HG03095 (cell line): ENCODE data around the gene ERCC5.

Experiments used
- ATAC-seq: cut with Tn5 transposase; IDR thresholded peaks from one replicate; pipeline ENCODE4 v1.9.1; 2021; ENCODE audit warnings: moderate library complexity; ENCODE audit not compliant: unreplicated experiment

ERCC5 gene

GRCh38 chr13:102845630-102846260 is at the start of gene ERCC5:
Gene ERCC5, plus strand, starts transcription at chr13:102846032. Its CDS starts 235 bp downstream, at chr13:102846267.
- peak; percentile 85 for ATAC-seq

GRCh38 chr13:102798581-102799425 is 47.0 kb upstream of the ERCC5 start, which contains the start of the genes BIVM and POGLUT2:
Gene BIVM, plus strand, starts transcription at chr13:102799119. Its CDS starts 8,149 bp downstream, at chr13:102807268.
Gene POGLUT2, minus strand, starts transcription at chr13:102798976. Its CDS starts 306 bp downstream, at chr13:102798670.
- peak; percentile 81 for ATAC-seq

- peak; percentile 2 for ATAC-seq
Observed at GRCh38 chr13:102799426-102800144, 46.2 kb upstream of the ERCC5 start.

- peak; percentile 72 for ATAC-seq
Observed at GRCh38 chr13:102800145-102801041, 45.4 kb upstream of the ERCC5 start.

- no peak for ATAC-seq
Observed at GRCh38 chr13:102805680-102806079, 40.2 kb upstream of the ERCC5 start.

- no peak for ATAC-seq
Observed at GRCh38 chr13:102807699-102808098, 38.1 kb upstream of the ERCC5 start.

GRCh38 chr13:102812611-102813287 is 33.1 kb upstream of the ERCC5 start:
- ATAC-seq = no peak

GRCh38 chr13:102814025-102814607 is 31.7 kb upstream of the ERCC5 start:
- no peak for ATAC-seq

- no peak for ATAC-seq
Observed at GRCh38 chr13:102814793-102815192, 31.0 kb upstream of the ERCC5 start.

- ATAC-seq = no peak
Observed at GRCh38 chr13:102815788-102816187, 30.0 kb upstream of the ERCC5 start.

GRCh38 chr13:102816708-102817107 is 29.1 kb upstream of the ERCC5 start:
- no peak for ATAC-seq

- no peak for ATAC-seq
Observed at GRCh38 chr13:102817241-102817640, 28.6 kb upstream of the ERCC5 start.

- no peak for ATAC-seq
Observed at GRCh38 chr13:102817907-102818306, 27.9 kb upstream of the ERCC5 start.

- no peak for ATAC-seq
Observed at GRCh38 chr13:102825400-102825799, 20.4 kb upstream of the ERCC5 start.

- ATAC-seq = no peak
Observed at GRCh38 chr13:102825921-102826706, 19.7 kb upstream of the ERCC5 start.

- ATAC-seq = no peak
Observed at GRCh38 chr13:102830646-102831045, 15.2 kb upstream of the ERCC5 start.

GRCh38 chr13:102836471-102836870 is 9.4 kb upstream of the ERCC5 start:
- ATAC-seq = no peak

- no peak for ATAC-seq
Observed at GRCh38 chr13:102838273-102838672, 7.6 kb upstream of the ERCC5 start.

- ATAC-seq = no peak
Observed at GRCh38 chr13:102838982-102839381, 6.8 kb upstream of the ERCC5 start.
